Measurements from ENCODE around the gene TOMM40. TPM values are rescaled to one million over a fixed set of nuclear protein-coding genes. Genes with fewer than 3 reads are reported as not detected.

The TOMM40 gene
- total RNA-seq, 1 donor from 2014 or later: 47.4 TPM

- TF ChIP-seq CTCF (IDR thresholded peaks at IDR 0.05): no peak
- no peaks in the 10 kb centered on the region for H3K9me3 Mint-ChIP-seq (ENCODE audit: unreplicated experiment)
- no peaks in the 10 kb centered on the region for H3K36me3 Mint-ChIP-seq (ENCODE audit: unreplicated experiment)
- no peak overlapping the region for H3K4me3 Mint-ChIP-seq (ENCODE audit: unreplicated experiment)
- H3K4me1 Mint-ChIP-seq (ENCODE audit: unreplicated experiment): no peaks in the 10 kb centered on the region
- DNase-seq (ENCODE audit: extremely low spot score, unreplicated experiment): no peak
- no peaks in the 10 kb centered on the region for H3K27me3 Mint-ChIP-seq (ENCODE audit: unreplicated experiment)
- no peak overlapping the region for H3K27ac Mint-ChIP-seq (ENCODE audit: unreplicated experiment)
These were observed 48.6 kb downstream of the TOMM40 start for GRCh38 chr19:44939668-44940067.

GRCh38 chr19:44942067-44942571, 51.1 kb downstream of the TOMM40 start, which contains the start of gene APOC4:
Gene APOC4 (plus strand): TSS chr19:44942237. CDS start chr19:44942278, 41 bp downstream.
- no peak for TF ChIP-seq CTCF (IDR thresholded peaks at IDR 0.05)
- no peaks in the 10 kb centered on the region for H3K4me1 Mint-ChIP-seq (ENCODE audit: unreplicated experiment)
- DNase-seq (ENCODE audit: extremely low spot score, unreplicated experiment): no peak
- no peaks in the 10 kb centered on the region for H3K36me3 Mint-ChIP-seq (ENCODE audit: unreplicated experiment)
- H3K9me3 Mint-ChIP-seq (ENCODE audit: unreplicated experiment): no peaks in the 10 kb centered on the region
- H3K27ac Mint-ChIP-seq (ENCODE audit: unreplicated experiment): no peak within 1 kb of the TSS
- no peak within 1 kb of the TSS for H3K4me3 Mint-ChIP-seq (ENCODE audit: unreplicated experiment)
- H3K27me3 Mint-ChIP-seq (ENCODE audit: unreplicated experiment): no peaks in the 10 kb centered on the region

GRCh38 chr19:44943801-44944249, 52.8 kb downstream of the TOMM40 start:
- TF ChIP-seq CTCF (IDR thresholded peaks at IDR 0.05): no peak
- no peaks in the 10 kb centered on the region for H3K27me3 Mint-ChIP-seq (ENCODE audit: unreplicated experiment)
- H3K4me3 Mint-ChIP-seq (ENCODE audit: unreplicated experiment): no peak overlapping the region
- no peaks in the 10 kb centered on the region for H3K36me3 Mint-ChIP-seq (ENCODE audit: unreplicated experiment)
- no peaks in the 10 kb centered on the region for H3K9me3 Mint-ChIP-seq (ENCODE audit: unreplicated experiment)
- no peak for DNase-seq (ENCODE audit: extremely low spot score, unreplicated experiment)
- H3K4me1 Mint-ChIP-seq (ENCODE audit: unreplicated experiment): no peaks in the 10 kb centered on the region
- H3K27ac Mint-ChIP-seq (ENCODE audit: unreplicated experiment): no peak overlapping the region

GRCh38 chr19:44947041-44947581, 56.1 kb downstream of the TOMM40 start:
- H3K9me3 Mint-ChIP-seq (ENCODE audit: unreplicated experiment): no peaks in the 10 kb centered on the region
- H3K27ac Mint-ChIP-seq (ENCODE audit: unreplicated experiment): no peak overlapping the region
- DNase-seq (ENCODE audit: extremely low spot score, unreplicated experiment): no peak
- peaks cover 8% of the 10 kb centered on the region for H3K4me1 Mint-ChIP-seq (ENCODE audit: unreplicated experiment)
- no peaks in the 10 kb centered on the region for H3K36me3 Mint-ChIP-seq (ENCODE audit: unreplicated experiment)
- TF ChIP-seq CTCF (IDR thresholded peaks at IDR 0.05): no peak
- H3K4me3 Mint-ChIP-seq (ENCODE audit: unreplicated experiment): no peak overlapping the region
- H3K27me3 Mint-ChIP-seq (ENCODE audit: unreplicated experiment): no peaks in the 10 kb centered on the region

- TF ChIP-seq CTCF (IDR thresholded peaks at IDR 0.05): no peak
- H3K27ac Mint-ChIP-seq (ENCODE audit: unreplicated experiment): no peak overlapping the region
- H3K4me1 Mint-ChIP-seq (ENCODE audit: unreplicated experiment): peaks cover 8% of the 10 kb centered on the region
- no peak for DNase-seq (ENCODE audit: extremely low spot score, unreplicated experiment)
- H3K4me3 Mint-ChIP-seq (ENCODE audit: unreplicated experiment): no peak overlapping the region
- H3K36me3 Mint-ChIP-seq (ENCODE audit: unreplicated experiment): no peaks in the 10 kb centered on the region
- no peaks in the 10 kb centered on the region for H3K27me3 Mint-ChIP-seq (ENCODE audit: unreplicated experiment)
- H3K9me3 Mint-ChIP-seq (ENCODE audit: unreplicated experiment): no peaks in the 10 kb centered on the region
These were observed 57.2 kb downstream of the TOMM40 start for GRCh38 chr19:44948237-44948636.
